ENCODE data around the gene ABTB1. TPM values are rescaled to one million over a fixed set of nuclear protein-coding genes. Genes with fewer than 3 reads are reported as not detected.

The ABTB1 gene
- total RNA-seq (10 to 100 TPM in 8 of 9 donors, 1 to 10 TPM in 1; 3.1 to 68.0 (median 31.4) TPM), polyA plus RNA-seq (10 to 100 TPM in 2 of 3 donors, 1 to 10 TPM in 1; 2.8 to 96.0 (median 62.1) TPM)
- long read RNA-seq, donor 1 = 0 reads
- long read RNA-seq, donor 2, partial matches to known transcripts = 0 of 3 reads
- long read RNA-seq, donor 2, other reads (novel, unspliced or antisense) = 0 of 3 reads
- long read RNA-seq, donor 3, partial matches to known transcripts = 0 of 3 reads
- long read RNA-seq, donor 3, other reads (novel, unspliced or antisense) = 0 of 3 reads
- long read RNA-seq, donor 4, transcript ABTB1-201 (12 exons, 1,965 nt) = major isoform, 10 of 16 reads
- long read RNA-seq, donor 4, partial matches to known transcripts = 0 of 16 reads
- long read RNA-seq, donor 4, other reads (novel, unspliced or antisense) = 4 of 16 reads
- long read RNA-seq, donor 5, transcript ABTB1-201 (12 exons, 1,965 nt) = major isoform, 63 of 117 reads
- long read RNA-seq, donor 5, transcript ABTB1-208 (12 exons, 1,915 nt) = minor isoform, 14 of 117 reads
- long read RNA-seq, donor 5, transcript ABTB1-202 (12 exons, 1,961 nt) = minor isoform, 7 of 117 reads
- long read RNA-seq, donor 5, partial matches to known transcripts = 4 of 117 reads
- long read RNA-seq, donor 5, other reads (novel, unspliced or antisense) = 27 of 117 reads
- long read RNA-seq, donor 6, partial matches to known transcripts = 4 of 12 reads
- long read RNA-seq, donor 6, other reads (novel, unspliced or antisense) = 3 of 12 reads
- long read RNA-seq, donor 7, partial matches to known transcripts = 0 of 2 reads
- long read RNA-seq, donor 7, other reads (novel, unspliced or antisense) = 0 of 2 reads
- long read RNA-seq, donor 8, partial matches to known transcripts = 0 of 3 reads
- long read RNA-seq, donor 8, other reads (novel, unspliced or antisense) = 0 of 3 reads
- long read RNA-seq, donor 9 = 0 reads
- long read RNA-seq, donor 10, partial matches to known transcripts = 0 of 1 reads
- long read RNA-seq, donor 10, other reads (novel, unspliced or antisense) = 0 of 1 reads

- H3K36me3 ChIP-seq (replicated peaks in 1 of 2) = peaks cover 0 to 9% of the 10 kb centered on the region in 2 donors
- H3K27ac ChIP-seq = peak within 1 kb of the TSS in 4 of 5 donors; percentile 75 to 94 (median 88)
Observed at GRCh38 chr3:127672429-127673190, at the start of gene ABTB1. ABTB1 (plus strand) TSS chr3:127672952; CDS start chr3:127673026, 74 bp downstream.

GRCh38 chr3:127624063-127624462 is 48.7 kb upstream of the ABTB1 start:
- intact Hi-C loops (cut with DNase I) = no loop called here
- no peaks in the 10 kb centered on the region for H3K4me1 ChIP-seq (replicated peaks in 1 of 2)
- TF ChIP-seq POLR2A (IDR thresholded peaks at IDR 0.05) = no peak
- no peak for TF ChIP-seq CTCF (IDR thresholded peaks at IDR 0.05)
- no peak overlapping the region for H3K4me3 ChIP-seq
- H3K27me3 ChIP-seq = no peaks in the 10 kb centered on the region
- 85 to 93% (median 90%) methylated on average over 5 of the region's 5 CpGs for WGBS, 4 donors
- peaks cover 0 to 6% of the 10 kb centered on the region in 2 donors for H3K36me3 ChIP-seq (replicated peaks in 1 of 2)
- no peaks in the 10 kb centered on the region for H3K9me3 ChIP-seq (replicated peaks in 1 of 3)
- DNase-seq = no peak
- H3K27ac ChIP-seq = no peak overlapping the region

More at GRCh38 chr3:127672429-127673190, at the start of gene ABTB1:
- Histone ChIP-seq H3K9me3 (replicated peaks in 1 of 3) (no peaks in the 10 kb centered on the region), H3K4me1 (replicated peaks in 1 of 2) (peaks cover 17 to 20% of the 10 kb centered on the region in 2 donors), H3K27me3 (no peaks in the 10 kb centered on the region), H3K4me3 (peak within 1 kb of the TSS; percentile 33 to 99 (median 88))
- intact Hi-C loops (cut with DNase I) = no loop called here
- peak; percentile 79 to 90 (median 86) for DNase-seq
- WGBS, 4 donors = 1 to 3% (median 2%) methylated on average over 6 to 102 of the region's 102 CpGs
- TF ChIP-seq POLR2A (IDR thresholded peaks at IDR 0.05) (peak; percentile 47 to 82), CTCF (IDR thresholded peaks at IDR 0.05) (no peak)

GRCh38 chr3:127625821-127626220 is 46.9 kb upstream of the ABTB1 start:
- Histone ChIP-seq H3K4me3 (no peak overlapping the region), H3K36me3 (replicated peaks in 1 of 2) (peaks cover 0 to 4% of the 10 kb centered on the region in 2 donors), H3K9me3 (replicated peaks in 1 of 3) (no peaks in the 10 kb centered on the region), H3K27ac (no peak overlapping the region), H3K4me1 (replicated peaks in 1 of 2) (peaks cover 8 to 11% of the 10 kb centered on the region in 2 donors), H3K27me3 (no peaks in the 10 kb centered on the region)
- no peak for DNase-seq
- WGBS, 4 donors = 48 to 59% (median 53%) methylated on average over 2 of the region's 2 CpGs
- intact Hi-C loops (cut with DNase I) = no loop called here
- TF ChIP-seq POLR2A (IDR thresholded peaks at IDR 0.05) (no peak), CTCF (IDR thresholded peaks at IDR 0.05) (no peak)
